ENCODE results near the gene DEFB112. TPM values are rescaled to one million over a fixed set of nuclear protein-coding genes. Genes with fewer than 3 reads are reported as not detected.

The DEFB112 gene
- total RNA-seq, 2 experiments from 2014 or later, result not detected

DNA sequence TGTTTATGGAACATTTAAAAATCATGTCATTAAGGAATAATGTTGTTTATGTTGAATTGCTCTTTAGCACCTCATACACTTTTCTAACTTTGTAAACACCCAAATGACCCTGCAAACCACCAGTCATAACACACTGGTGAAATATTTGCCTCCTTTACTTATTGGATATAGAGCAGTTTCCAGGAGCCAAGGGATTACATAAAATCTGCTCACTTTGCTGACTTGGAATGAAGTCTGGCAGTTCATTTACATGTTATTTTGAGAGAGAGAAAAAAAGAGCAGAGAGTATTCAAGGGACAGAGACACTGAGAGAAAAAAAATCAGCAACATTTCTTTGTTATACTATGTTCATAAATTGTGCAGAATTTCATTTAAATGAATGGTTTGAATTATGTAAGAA is 46.6 kb upstream of the DEFB112 start:
- Histone ChIP-seq H3K27ac (ENCODE audit: low read depth, low read length, poor library complexity, severe bottlenecking) (no peak overlapping the region), H3K9me3 (ENCODE audit: low read length) (no peaks in the 10 kb centered on the region), H4K20me1 (ENCODE audit: insufficient read depth, low read length) (no peaks in the 10 kb centered on the region), H3K4me3 (ENCODE audit: low read depth, low read length, poor library complexity, severe bottlenecking) (no peak overlapping the region), H3K4me2 (ENCODE audit: low read length) (no peak overlapping the region), H3K79me2 (ENCODE audit: insufficient read depth, low read depth, low read length) (no peaks in the 10 kb centered on the region), H3K4me1 (ENCODE audit: insufficient read depth, low read length, poor library complexity, severe bottlenecking) (no peaks in the 10 kb centered on the region), H2AFZ (ENCODE audit: low read length) (no peak overlapping the region), H3K36me3 (ENCODE audit: insufficient read depth, low read length) (no peaks in the 10 kb centered on the region), H3K9me2 (ENCODE audit: insufficient read depth, low read length) (no peaks in the 10 kb centered on the region)
- no peak for TF ChIP-seq EZH2phosphoT487 (IDR thresholded peaks at IDR 0.05; ENCODE audit: borderline replicate concordance, low read depth, low read length)
- TF ChIP-seq, protein P1, sequence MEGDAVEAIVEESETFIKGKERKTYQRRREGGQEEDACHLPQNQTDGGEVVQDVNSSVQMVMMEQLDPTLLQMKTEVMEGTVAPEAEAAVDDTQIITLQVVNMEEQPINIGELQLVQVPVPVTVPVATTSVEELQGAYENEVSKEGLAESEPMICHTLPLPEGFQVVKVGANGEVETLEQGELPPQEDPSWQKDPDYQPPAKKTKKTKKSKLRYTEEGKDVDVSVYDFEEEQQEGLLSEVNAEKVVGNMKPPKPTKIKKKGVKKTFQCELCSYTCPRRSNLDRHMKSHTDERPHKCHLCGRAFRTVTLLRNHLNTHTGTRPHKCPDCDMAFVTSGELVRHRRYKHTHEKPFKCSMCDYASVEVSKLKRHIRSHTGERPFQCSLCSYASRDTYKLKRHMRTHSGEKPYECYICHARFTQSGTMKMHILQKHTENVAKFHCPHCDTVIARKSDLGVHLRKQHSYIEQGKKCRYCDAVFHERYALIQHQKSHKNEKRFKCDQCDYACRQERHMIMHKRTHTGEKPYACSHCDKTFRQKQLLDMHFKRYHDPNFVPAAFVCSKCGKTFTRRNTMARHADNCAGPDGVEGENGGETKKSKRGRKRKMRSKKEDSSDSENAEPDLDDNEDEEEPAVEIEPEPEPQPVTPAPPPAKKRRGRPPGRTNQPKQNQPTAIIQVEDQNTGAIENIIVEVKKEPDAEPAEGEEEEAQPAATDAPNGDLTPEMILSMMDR (conservative IDR thresholded peaks at IDR 0.05; ENCODE audit: low read length), result no peak
- ChIA-PET POLR2A (no interaction called here), CTCF (ENCODE audit: unreplicated experiment) (no interaction called here)
- intact Hi-C loops (cut with micrococcal nuclease; ENCODE audit: unreplicated experiment), result no loop called here
- BruUV-seq (replicated peaks), result no TSS peak
- DNase-seq (ENCODE audit: low spot score), result no peak

DNA sequence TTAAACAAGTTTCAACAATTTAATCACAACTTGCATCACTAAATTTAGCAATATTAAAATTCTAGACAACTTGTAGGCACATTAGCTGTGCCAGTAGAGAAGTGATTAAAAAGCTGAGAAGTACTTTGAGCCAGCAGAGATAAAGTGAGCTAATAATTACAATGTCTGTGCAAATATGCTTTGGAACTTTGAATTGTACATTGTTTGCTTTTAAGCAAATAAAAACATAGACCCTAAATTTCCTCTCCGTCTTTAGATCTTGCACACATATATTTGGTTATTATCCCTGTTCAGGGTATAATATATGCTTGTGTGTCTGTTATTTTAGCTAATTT is 44.2 kb upstream of the DEFB112 start:
- Histone ChIP-seq H2AFZ (ENCODE audit: low read length) (no peak overlapping the region), H3K79me2 (ENCODE audit: insufficient read depth, low read depth, low read length) (no peaks in the 10 kb centered on the region), H3K36me3 (ENCODE audit: insufficient read depth, low read length) (no peaks in the 10 kb centered on the region), H3K4me1 (ENCODE audit: insufficient read depth, low read length, poor library complexity, severe bottlenecking) (no peaks in the 10 kb centered on the region), H3K27ac (ENCODE audit: low read depth, low read length, poor library complexity, severe bottlenecking) (no peak overlapping the region), H3K9me2 (ENCODE audit: insufficient read depth, low read length) (no peaks in the 10 kb centered on the region), H3K4me3 (ENCODE audit: low read depth, low read length, poor library complexity, severe bottlenecking) (no peak overlapping the region), H3K4me2 (ENCODE audit: low read length) (no peak overlapping the region), H3K9me3 (ENCODE audit: low read length) (no peaks in the 10 kb centered on the region), H4K20me1 (ENCODE audit: insufficient read depth, low read length) (no peaks in the 10 kb centered on the region)
- intact Hi-C loops (cut with micrococcal nuclease; ENCODE audit: unreplicated experiment), result no loop called here
- TF ChIP-seq, protein P1 (conservative IDR thresholded peaks at IDR 0.05; ENCODE audit: low read length), result no peak
- no peak for TF ChIP-seq EZH2phosphoT487 (IDR thresholded peaks at IDR 0.05; ENCODE audit: borderline replicate concordance, low read depth, low read length)
- ChIA-PET CTCF (ENCODE audit: unreplicated experiment) (no interaction called here), POLR2A (interaction anchor here (0.6 to 1.4 kb wide), 4 partner anchors 11 to 373 kb away, joined by 3 to 6 read pairs (median 4); no protein-coding TSS in a partner anchor)
- BruUV-seq (replicated peaks), result no TSS peak
- no peak for DNase-seq (ENCODE audit: low spot score)

DNA sequence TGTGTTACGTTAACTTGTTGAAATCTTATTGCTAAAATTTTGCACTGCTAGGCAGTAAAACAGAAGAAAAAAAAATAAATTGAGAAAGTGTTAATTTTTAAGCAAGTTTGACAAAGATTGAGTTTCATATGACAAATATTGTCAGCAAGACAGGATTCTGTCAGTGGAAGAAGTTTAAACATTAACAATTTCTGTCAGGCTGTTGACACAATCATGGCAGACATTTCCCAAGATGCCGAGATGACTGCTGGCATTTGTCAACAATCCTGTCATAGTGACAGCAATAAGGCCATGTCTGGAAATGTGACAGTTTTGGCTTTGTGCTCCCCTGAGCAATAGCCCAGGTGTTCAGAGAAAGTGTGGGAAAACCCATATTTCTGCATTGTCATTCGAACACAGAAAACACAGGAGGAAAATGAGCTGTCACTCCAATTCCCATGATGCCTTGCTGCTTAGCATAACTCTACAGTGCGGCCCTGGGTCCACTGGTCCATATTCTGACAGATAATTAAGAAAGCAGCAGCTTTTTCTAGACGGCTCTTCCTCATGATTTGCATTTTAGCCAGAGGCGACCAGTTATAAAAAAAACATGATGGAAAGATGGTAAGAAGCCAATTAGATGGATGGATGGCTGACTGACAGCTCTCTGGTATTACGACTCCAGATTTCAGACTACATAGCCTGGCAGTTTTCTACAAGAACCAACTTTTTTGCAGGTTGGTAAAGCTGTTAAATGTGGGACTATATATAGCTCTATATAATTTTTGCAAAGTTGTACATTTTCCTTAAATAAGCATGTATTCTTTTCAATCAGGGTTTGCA is 43.6 kb upstream of the DEFB112 start:
- POLR2A ChIA-PET, result interaction anchor here (0.6 to 1.4 kb wide), 4 partner anchors 11 to 373 kb away, joined by 3 to 6 read pairs (median 4); no protein-coding TSS in a partner anchor
- CTCF ChIA-PET (ENCODE audit: unreplicated experiment), result no interaction called here
- no peak overlapping the region for H3K4me2 ChIP-seq (ENCODE audit: low read length)

More for the DNA sequence above, 43.6 kb upstream of the DEFB112 start:
- H3K27ac ChIP-seq (ENCODE audit: low read depth, low read length, poor library complexity, severe bottlenecking), result no peak overlapping the region
- intact Hi-C loops (cut with micrococcal nuclease; ENCODE audit: unreplicated experiment), result no loop called here
- no peaks in the 10 kb centered on the region for H3K9me2 ChIP-seq (ENCODE audit: insufficient read depth, low read length)
- no peaks in the 10 kb centered on the region for H3K4me1 ChIP-seq (ENCODE audit: insufficient read depth, low read length, poor library complexity, severe bottlenecking)
- no peaks in the 10 kb centered on the region for H3K79me2 ChIP-seq (ENCODE audit: insufficient read depth, low read depth, low read length)
- H3K4me3 ChIP-seq (ENCODE audit: low read depth, low read length, poor library complexity, severe bottlenecking), result no peak overlapping the region
- H2AFZ ChIP-seq (ENCODE audit: low read length), result no peak overlapping the region
- no peaks in the 10 kb centered on the region for H4K20me1 ChIP-seq (ENCODE audit: insufficient read depth, low read length)
- no peak for DNase-seq (ENCODE audit: low spot score)
- no peaks in the 10 kb centered on the region for H3K9me3 ChIP-seq (ENCODE audit: low read length)
- no TSS peak for BruUV-seq (replicated peaks)
- TF ChIP-seq, protein P1 (conservative IDR thresholded peaks at IDR 0.05; ENCODE audit: low read length), result no peak
- no peak for TF ChIP-seq EZH2phosphoT487 (IDR thresholded peaks at IDR 0.05; ENCODE audit: borderline replicate concordance, low read depth, low read length)
- no peaks in the 10 kb centered on the region for H3K36me3 ChIP-seq (ENCODE audit: insufficient read depth, low read length)
